Upper lobe of left lung (tissue), 6 donors: Measurements from ENCODE around the gene ATP6V0C. TPM values are rescaled to one million over a fixed set of nuclear protein-coding genes. Genes with fewer than 3 reads are reported as not detected.
"Not testable (repeated sequence)": the region's sequence is repeated elsewhere in the genome, so short reads cannot be mapped to it uniquely, and the experiment has no call there.

Source experiments
- ATAC-seq, 2 donors: fragments of 200-7000 bp; cut with Tn5 transposase; one replicate each; pipeline ENCODE4 v1.9.1; 2022; ENCODE audit warnings: mild to moderate bottlenecking in 2 of 2, moderate library complexity in 2 of 2; ENCODE audit not compliant: low FRiP score in 2 of 2
- DNase-seq, 2 donors: peaks; one replicate each; pipeline ENCODE4 v3.0.0-alpha.2; 2019 to 2020
- H3K27ac ChIP-seq, 4 donors: fragments of 200-600 bp; sonication (generic); one replicate each; pipeline ENCODE4 v1.5.1; 2016 to 2019
- H3K27me3 ChIP-seq, 4 donors: fragments of 200-600 bp; sonication (generic); one replicate each; pipeline ENCODE4 v1.5.1; 2017 to 2019
- H3K36me3 ChIP-seq, 4 donors: fragments of 200-600 bp; sonication (generic); one replicate each; pipeline ENCODE4 v1.5.1; 2016 to 2019
- H3K4me1 ChIP-seq, 4 donors: fragments of 200-600 bp; sonication (generic); one replicate each; pipeline ENCODE4 v1.5.1; 2018 to 2019
- H3K4me3 ChIP-seq, 4 donors: fragments of 200-600 bp; sonication (generic); one replicate each; pipeline ENCODE4 v1.5.1; 2017 to 2019; ENCODE audit warnings: mild to moderate bottlenecking in 2 of 4, moderate library complexity in 1 of 4
- H3K9me3 ChIP-seq, 4 donors: fragments of 200-600 bp; sonication (generic); one replicate each; pipeline ENCODE4 v1.5.1; 2018 to 2019
- CTCF ChIP-seq, 6 experiments: fragments of 450-650 bp in 4 of 6; fragments of 200-600 bp in 2 of 6; sonication (generic) in 2 of 6; IDR thresholded peaks; one replicate each; pipeline ENCODE4 v1.5.1; 2016 to 2019; ENCODE audit warnings: antibody characterized with exemption in 6 of 6
- EP300 ChIP-seq, 4 donors: sonication (generic); formaldehyde crosslinking; IDR thresholded peaks; one replicate each; pipeline ENCODE4 v1.5.1; 2017; ENCODE audit warnings: antibody characterized with exemption in 4 of 4, control low read depth in 2 of 4
- POLR2A ChIP-seq, 4 donors: fragments of 450-650 bp; IDR thresholded peaks; one replicate each; pipeline ENCODE4 v1.5.1; 2016 to 2017; ENCODE audit warnings: antibody characterized with exemption in 4 of 4, mild to moderate bottlenecking in 2 of 4
- POLR2AphosphoS5 ChIP-seq, 2 donors: sonication (generic); formaldehyde crosslinking; IDR thresholded peaks; one replicate each; pipeline ENCODE4 v1.5.1; 2017; ENCODE audit warnings: antibody characterized with exemption in 2 of 2
- WGBS, 2 donors: methylation state at CpG; one replicate each; pipeline ENCODE4 v1.1.5; 2017 to 2018; 5-methylcytosine and 5-hydroxymethylcytosine counted together
- total RNA-seq, 6 donors: library from RNA; depleted of rRNA in 4 of 6; stranded (reverse); fragments of >200 nt in 4 of 6; gene quantifications; one replicate each; pipeline versions ENCODE4 v1.1.0 to v1.2.1, GENCODE V29; 2016 to 2021
- donor health status: DM: no; HTN: no; CAD: no; lungs with moderate emphysema.
- donor health status: DM: no; HTN: yes; CAD: no; lungs with severe emphysema.

Gene ATP6V0C
- total RNA-seq, 6 donors from 2014 or later = 84.9 to 332 (median 164) TPM

GRCh38 chr16:2530629-2531318 is 17.0 kb downstream of the ATP6V0C start:
- H3K27me3 ChIP-seq = no peaks in the 10 kb centered on the region
- 83 to 88% methylated on average over 2 to 14 of the region's 14 CpGs for WGBS, 2 donors
- DNase-seq (peak in 1 of 2 donors; percentile 61), ATAC-seq (no peak)
- TF ChIP-seq POLR2AphosphoS5 (IDR thresholded peaks at IDR 0.05) = no peak
- TF ChIP-seq CTCF (IDR thresholded peaks at IDR 0.05) = no peak
- no peak for TF ChIP-seq POLR2A (IDR thresholded peaks at IDR 0.05)
- TF ChIP-seq EP300 (IDR thresholded peaks at IDR 0.05) = no peak
- peaks cover 8 to 49% (median 21%) of the 10 kb centered on the region in 4 donors for H3K4me1 ChIP-seq
- H3K36me3 ChIP-seq = peaks cover 7 to 45% (median 32%) of the 10 kb centered on the region in 4 donors
- no peaks in the 10 kb centered on the region for H3K9me3 ChIP-seq
- H3K4me3 ChIP-seq = no peak overlapping the region
- peak overlapping the region; percentile 95 to 100 (median 98) for H3K27ac ChIP-seq

GRCh38 chr16:2531371-2531695 is 17.6 kb downstream of the ATP6V0C start, which contains the start of gene CEMP1:
Gene CEMP1, minus strand, starts transcription at chr16:2531408. Its CDS starts 335 bp downstream, at chr16:2531073.
- ATAC-seq (no peak), DNase-seq (no peak)
- no peaks in the 10 kb centered on the region for H3K9me3 ChIP-seq
- 16 to 35% methylated on average over 8 to 11 of the region's 11 CpGs for WGBS, 2 donors
- no peaks in the 10 kb centered on the region for H3K27me3 ChIP-seq
- peak within 1 kb of the TSS; percentile 70 to 84 (median 74) for H3K4me3 ChIP-seq
- H3K36me3 ChIP-seq = peaks cover 7 to 39% (median 30%) of the 10 kb centered on the region in 4 donors
- peak within 1 kb of the TSS; percentile 95 to 100 (median 98) for H3K27ac ChIP-seq
- peaks cover 12 to 47% (median 19%) of the 10 kb centered on the region in 4 donors for H3K4me1 ChIP-seq
- no peak for TF ChIP-seq EP300 (IDR thresholded peaks at IDR 0.05)
- TF ChIP-seq CTCF (IDR thresholded peaks at IDR 0.05) = no peak
- TF ChIP-seq POLR2A (IDR thresholded peaks at IDR 0.05) = no peak
- no peak for TF ChIP-seq POLR2AphosphoS5 (IDR thresholded peaks at IDR 0.05)

- DNase-seq = peak; percentile 99
- Histone ChIP-seq H3K9me3 (no peaks in the 10 kb centered on the region), H3K36me3 (peaks cover 7 to 33% (median 28%) of the 10 kb centered on the region in 4 donors), H3K4me3 (peak overlapping the region; percentile 70 to 84 (median 74)), H3K27ac (peak overlapping the region; percentile 95 to 100 (median 98)), H3K27me3 (no peaks in the 10 kb centered on the region), H3K4me1 (peaks cover 18 to 48% (median 22%) of the 10 kb centered on the region in 4 donors)
- 0 to 1% methylated on average over 18 to 69 of the region's 84 CpGs for WGBS, 2 donors
- peak; percentile 95 to 97 for ATAC-seq
- peak; percentile 70 to 88 for TF ChIP-seq POLR2AphosphoS5 (IDR thresholded peaks at IDR 0.05)
- TF ChIP-seq EP300 (IDR thresholded peaks at IDR 0.05) = peak in 1 of 4 donors; percentile 46
- TF ChIP-seq CTCF (IDR thresholded peaks at IDR 0.05) = no peak
- peak in 2 of 4 donors; percentile 41 to 79 for TF ChIP-seq POLR2A (IDR thresholded peaks at IDR 0.05)
These were observed 18.1 kb downstream of the ATP6V0C start for GRCh38 chr16:2531696-2532493.

- peaks cover 21 to 46% (median 24%) of the 10 kb centered on the region in 4 donors for H3K4me1 ChIP-seq
- H3K4me3 ChIP-seq = peak overlapping the region; percentile 70 to 84 (median 74)
- ATAC-seq = peak; percentile 9 to 77
- H3K36me3 ChIP-seq = peaks cover 7 to 27% (median 23%) of the 10 kb centered on the region in 4 donors
- no peaks in the 10 kb centered on the region for H3K27me3 ChIP-seq
- 0 to 2% methylated on average over 28 to 30 of the region's 37 CpGs for WGBS, 2 donors
- DNase-seq = peak; percentile 90 to 92
- H3K27ac ChIP-seq = peak overlapping the region; percentile 95 to 100 (median 98)
- TF ChIP-seq POLR2AphosphoS5 (IDR thresholded peaks at IDR 0.05) = peak; percentile 24 to 68
- TF ChIP-seq POLR2A (IDR thresholded peaks at IDR 0.05) = peak in 1 of 4 donors; percentile 71
- no peak for TF ChIP-seq EP300 (IDR thresholded peaks at IDR 0.05)
- peak in 2 of 6 experiments; percentile 9 to 10 for TF ChIP-seq CTCF (IDR thresholded peaks at IDR 0.05)
- H3K9me3 ChIP-seq = no peaks in the 10 kb centered on the region
These were observed 18.9 kb downstream of the ATP6V0C start for GRCh38 chr16:2532494-2533141.

- WGBS, 2 donors = 29 to 44% methylated on average over 15 to 16 of the region's 16 CpGs
These were observed 19.5 kb downstream of the ATP6V0C start for GRCh38 chr16:2533142-2533755.

More at GRCh38 chr16:2533142-2533755, 19.5 kb downstream of the ATP6V0C start:
- not testable (repeated sequence) for H3K27me3 ChIP-seq, ATAC-seq, DNase-seq, H3K9me3 ChIP-seq
- Histone ChIP-seq H3K4me3 (peak overlapping the region; percentile 70 to 84 (median 74)), H3K27ac (peak overlapping the region; percentile 95 to 100 (median 98)), H3K36me3 (peaks cover 7 to 20% (median 16%) of the 10 kb centered on the region in 4 donors), H3K4me1 (peaks cover 21 to 45% (median 24%) of the 10 kb centered on the region in 4 donors)
